Hematopoietic multipotent progenitor cell (in vitro differentiated cells): Measurements from ENCODE around the gene NUAK2. TPM values are rescaled to one million over a fixed set of nuclear protein-coding genes. Genes with fewer than 3 reads are reported as not detected.
"Not testable (repeated sequence)": the region's sequence is repeated elsewhere in the genome, so short reads cannot be mapped to it uniquely, and the experiment has no call there.

ENCODE experiments used
- DNase-seq, 3 donors: peaks; one replicate each; pipeline ENCODE4 v3.0.0-alpha.2; 2011 to 2015; ENCODE audit warnings: low read depth in 2 of 3, low spot score in 2 of 3
- total RNA-seq: library from RNA; depleted of rRNA; stranded (reverse); fragments of >200 nt; gene quantifications from one replicate; pipeline ENCODE4 v1.2.3, GENCODE V29; 2012

NUAK2 gene
- 1.3 TPM for total RNA-seq

- peak; percentile 53 to 71 (median 66) for DNase-seq
Observed at GRCh38 chr1:205321162-205321958, at the start of gene NUAK2. Gene NUAK2 (minus strand): TSS chr1:205321745. CDS start chr1:205321628, 117 bp downstream.

- DNase-seq = no peak
Observed at GRCh38 chr1:205370780-205371179, 49.2 kb upstream of the NUAK2 start.

- peak in 1 of 3 donors; percentile 36 for DNase-seq
Observed at GRCh38 chr1:205369701-205370123, 48.2 kb upstream of the NUAK2 start.

GRCh38 chr1:205368478-205368877 lies 46.9 kb upstream of the NUAK2 start:
- no peak for DNase-seq

GRCh38 chr1:205365945-205366463 lies 44.5 kb upstream of the NUAK2 start:
- DNase-seq = no peak

GRCh38 chr1:205365086-205365485 lies 43.5 kb upstream of the NUAK2 start:
- DNase-seq = not testable (repeated sequence)

GRCh38 chr1:205360891-205361290 lies 39.3 kb upstream of the NUAK2 start:
- DNase-seq = no peak

- DNase-seq = no peak
Observed at GRCh38 chr1:205359771-205360565, 38.4 kb upstream of the NUAK2 start.

GRCh38 chr1:205358579-205358978 lies 37.0 kb upstream of the NUAK2 start:
- no peak for DNase-seq

- no peak for DNase-seq
Observed at GRCh38 chr1:205357567-205357966, 36.0 kb upstream of the NUAK2 start.

- DNase-seq = no peak
Observed at GRCh38 chr1:205356440-205357139, 35.0 kb upstream of the NUAK2 start, which contains the start of gene KLHDC8A. Gene KLHDC8A (minus strand): TSS chr1:205356922. CDS start chr1:205343604, 13,318 bp downstream.

- no peak for DNase-seq
Observed at GRCh38 chr1:205355075-205355453, 33.5 kb upstream of the NUAK2 start.

GRCh38 chr1:205354259-205355074 lies 32.9 kb upstream of the NUAK2 start:
- peak; percentile 50 to 80 (median 53) for DNase-seq

GRCh38 chr1:205353612-205354011 lies 32.1 kb upstream of the NUAK2 start:
- no peak for DNase-seq

GRCh38 chr1:205353191-205353590 lies 31.6 kb upstream of the NUAK2 start:
- no peak for DNase-seq

- DNase-seq = no peak
Observed at GRCh38 chr1:205351984-205352713, 30.6 kb upstream of the NUAK2 start.

GRCh38 chr1:205350691-205351141 lies 29.2 kb upstream of the NUAK2 start:
- no peak for DNase-seq

- no peak for DNase-seq
Observed at GRCh38 chr1:205350124-205350523, 28.6 kb upstream of the NUAK2 start.
